H9 (cell line): ENCODE results near the gene AK9. TPM values are rescaled to one million over a fixed set of nuclear protein-coding genes. Genes with fewer than 3 reads are reported as not detected.

ENCODE experiments used
- DNase-seq: peaks from one replicate; pipeline ENCODE4 v3.0.0-alpha.2; 2017
- H2AFZ ChIP-seq: one replicate; pipeline ENCODE4 v1.6.1; 2013; ENCODE audit warnings: mild to moderate bottlenecking, low read length, control low read depth, moderate library complexity
- H2AK5ac ChIP-seq: 2 replicates; pipeline ENCODE4 v1.6.1; 2013; ENCODE audit warnings: low read length, control low read depth, mixed read lengths; ENCODE audit not compliant: insufficient read length
- H2BK120ac ChIP-seq: one replicate; pipeline ENCODE4 v1.6.1; 2013; ENCODE audit warnings: low read depth, mild to moderate bottlenecking, low read length, control low read depth, inconsistent platforms; ENCODE audit not compliant: poor library complexity, severe bottlenecking
- H2BK12ac ChIP-seq: 2 replicates; pipeline ENCODE4 v1.6.1; 2013; ENCODE audit warnings: low read length, control low read depth, mixed read lengths, low read depth; ENCODE audit not compliant: insufficient read length
- H2BK15ac ChIP-seq: 2 replicates; pipeline ENCODE4 v1.6.1; 2013; ENCODE audit warnings: low read depth, low read length, control low read depth
- H2BK20ac ChIP-seq: one replicate; pipeline ENCODE4 v1.6.1; 2013; ENCODE audit warnings: low read depth, mild to moderate bottlenecking, low read length, control low read depth, inconsistent platforms; ENCODE audit not compliant: poor library complexity, severe bottlenecking
- H2BK5ac ChIP-seq: 2 replicates; pipeline ENCODE4 v1.6.1; 2013; ENCODE audit warnings: low read length, control low read depth, mixed read lengths; ENCODE audit not compliant: insufficient read length
- H3K14ac ChIP-seq: 2 replicates; pipeline ENCODE4 v1.6.1; 2013; ENCODE audit warnings: low read length, control low read depth; ENCODE audit not compliant: insufficient read depth
- H3K18ac ChIP-seq: 2 replicates; pipeline ENCODE4 v1.6.1; 2013; ENCODE audit warnings: low read depth, mild to moderate bottlenecking, mixed read lengths, low read length, control low read depth; ENCODE audit not compliant: insufficient read length
- H3K23ac ChIP-seq: 2 replicates; pipeline ENCODE4 v1.6.1; 2013; ENCODE audit warnings: low read length, control low read depth, mixed read lengths, low read depth; ENCODE audit not compliant: insufficient read length
- H3K23me2 ChIP-seq: 2 replicates; pipeline ENCODE4 v1.6.1; 2013; ENCODE audit warnings: low read depth, mild to moderate bottlenecking, mixed read lengths, low read length, control low read depth; ENCODE audit not compliant: insufficient read length, poor library complexity, severe bottlenecking
- H3K27ac ChIP-seq: 2 replicates; pipeline ENCODE4 v1.5.1; 2013; ENCODE audit warnings: low read length, control low read depth, mixed read lengths, low read depth; ENCODE audit not compliant: insufficient read length
- H3K27me3 ChIP-seq: 2 replicates; pipeline ENCODE4 v1.6.1; 2013; ENCODE audit warnings: low read length, control low read depth, inconsistent platforms; ENCODE audit not compliant: insufficient read depth
- H3K4ac ChIP-seq: 2 replicates; pipeline ENCODE4 v1.6.1; 2013; ENCODE audit warnings: low read depth, mild to moderate bottlenecking, control low read depth, inconsistent platforms, low read length, moderate library complexity
- H3K4me1 ChIP-seq: 2 replicates; pipeline ENCODE4 v1.6.1; 2013; ENCODE audit warnings: low read length, control low read depth, inconsistent platforms; ENCODE audit not compliant: insufficient read depth
- H3K4me2 ChIP-seq: 2 replicates; pipeline ENCODE4 v1.6.1; 2013; ENCODE audit warnings: low read length, control low read depth, mixed read lengths; ENCODE audit not compliant: insufficient read length, insufficient read depth
- H3K56ac ChIP-seq: 2 replicates; pipeline ENCODE4 v1.6.1; 2013; ENCODE audit warnings: low read depth, mild to moderate bottlenecking, mixed read lengths, low read length, control low read depth; ENCODE audit not compliant: insufficient read length
- H3K79me1 ChIP-seq: 2 replicates; pipeline ENCODE4 v1.6.1; 2013; ENCODE audit warnings: low read depth, mild to moderate bottlenecking, moderate library complexity, low read length, control low read depth, inconsistent platforms; ENCODE audit not compliant: insufficient read depth, poor library complexity, severe bottlenecking
- H3K79me2 ChIP-seq: 2 replicates; pipeline ENCODE4 v1.6.1; 2013; ENCODE audit warnings: low read length, control low read depth, inconsistent platforms; ENCODE audit not compliant: insufficient read depth
- H3K9ac ChIP-seq: 2 replicates; pipeline ENCODE4 v1.6.1; 2013; ENCODE audit warnings: low read length, control low read depth, mixed read lengths; ENCODE audit not compliant: insufficient read length; ENCODE audit errors: extremely low read depth
- H3K9me3 ChIP-seq: one replicate; pipeline ENCODE4 v1.6.1; 2013; ENCODE audit warnings: low read depth, low read length, inconsistent platforms; ENCODE audit not compliant: control insufficient read depth
- H3T11ph ChIP-seq: one replicate; pipeline ENCODE4 v1.6.1; 2013; ENCODE audit warnings: mild to moderate bottlenecking, low read length, control low read depth, inconsistent platforms
- H4K20me1 ChIP-seq: one replicate; pipeline ENCODE4 v1.6.1; 2013; ENCODE audit not compliant: control insufficient read depth, insufficient read length, insufficient read depth
- H4K5ac ChIP-seq: 2 replicates; pipeline ENCODE4 v1.6.1; 2013; ENCODE audit warnings: low read depth, mild to moderate bottlenecking, mixed read lengths, low read length, control low read depth; ENCODE audit not compliant: insufficient read length
- H4K8ac ChIP-seq: replicated peaks from 2 replicates; pipeline ENCODE4 v1.6.1; 2013; ENCODE audit warnings: low read length, control low read depth, mixed read lengths, low read depth; ENCODE audit not compliant: insufficient read length
- H4K91ac ChIP-seq: 2 replicates; pipeline ENCODE4 v1.6.1; 2013; ENCODE audit warnings: low read depth, mild to moderate bottlenecking, moderate library complexity, mixed read lengths, low read length, control low read depth; ENCODE audit not compliant: insufficient read length
- H3K27ac Mint-ChIP-seq, 3 experiments: 2 replicates in 2 of 3; 3 replicates in 1 of 3; pipeline ENCODE4 v1.8.0; 2020 to 2021; ENCODE audit warnings: mixed read lengths in 3 of 3, mild to moderate bottlenecking in 1 of 3, moderate library complexity in 1 of 3
- H3K27me3 Mint-ChIP-seq: 2 replicates; pipeline ENCODE4 v1.8.0; 2021; ENCODE audit warnings: low read depth, mild to moderate bottlenecking, moderate library complexity, mixed read lengths
- H3K36me3 Mint-ChIP-seq, 3 experiments: 2 replicates in 2 of 3; 3 replicates in 1 of 3; pipeline ENCODE4 v1.8.0; 2020 to 2021; ENCODE audit warnings: low read depth in 3 of 3, mixed read lengths in 3 of 3; ENCODE audit not compliant: insufficient read depth in 1 of 3
- H3K4me1 Mint-ChIP-seq, 2 experiments: 2 replicates each; pipeline ENCODE4 v1.8.0; 2020; ENCODE audit warnings: mixed read lengths in 2 of 2
- H3K4me3 Mint-ChIP-seq, 2 experiments: 2 replicates in 1 of 2; 3 replicates in 1 of 2; pipeline ENCODE4 v1.8.0; 2020 to 2021; ENCODE audit warnings: mild to moderate bottlenecking in 2 of 2, mixed read lengths in 2 of 2, moderate library complexity in 1 of 2
- H3K9me3 Mint-ChIP-seq, 2 experiments: 2 replicates in 1 of 2; 3 replicates in 1 of 2; pipeline ENCODE4 v1.8.0; 2020; ENCODE audit warnings: mild to moderate bottlenecking in 2 of 2, mixed read lengths in 2 of 2, moderate library complexity in 1 of 2
- whole genome bisulfite sequencing: extraction: QIAGEN DNeasy Blood & Tissue Kit; methylation state at CpG from one replicate; pipeline ENCODE4 v1.1.7; 2013; ENCODE audit warnings: missing lambda C conversion rate, low lambda C conversion rate, mixed read lengths; ENCODE audit not compliant: insufficient read length; ENCODE audit errors: extremely low coverage; 5-methylcytosine and 5-hydroxymethylcytosine counted together
- total RNA-seq: library from RNA; stranded (reverse); gene quantifications from 2 replicates; pipeline ENCODE4 v1.2.1, GENCODE V29; 2021
- TF ChIP-seq, protein P1 (sequence below): fragments of 200-600 bp; sonication (generic); conservative IDR thresholded peaks from 3 replicates; pipeline ENCODE4 v1.8.0; 2021; ENCODE audit warnings: antibody characterized with exemption, mild to moderate bottlenecking

The AK9 gene
- total RNA-seq, 1 experiment from 2014 or later: 2.3 TPM

DNA sequence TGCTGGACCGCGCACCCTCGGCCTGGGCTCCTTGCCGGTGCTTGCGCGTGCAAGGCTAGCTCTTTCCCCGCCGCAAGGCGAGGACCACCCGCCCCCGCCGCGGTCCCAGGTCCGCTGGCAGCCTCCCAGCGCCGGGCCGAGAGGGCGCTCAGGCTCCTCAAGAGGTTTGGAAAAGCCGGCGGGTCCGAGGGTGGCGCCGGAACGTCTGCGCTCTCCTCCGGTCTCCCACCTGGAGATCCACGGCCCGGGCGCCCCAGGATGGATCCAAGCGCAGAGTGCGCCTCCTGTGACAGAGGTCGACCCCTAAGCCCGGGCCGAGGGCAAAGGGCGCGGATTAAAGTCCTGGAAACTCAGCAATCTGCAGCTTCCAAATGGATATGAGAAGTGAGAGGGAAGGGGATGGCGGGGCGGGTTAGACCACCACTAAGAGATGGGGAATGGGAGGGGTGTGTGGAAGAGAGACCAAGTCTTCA is 234.9 kb downstream of the AK9 start:
- no peak overlapping the region for H2BK5ac ChIP-seq
- Mint-ChIP-seq H3K4me1 (peaks cover 44 to 47% of the 10 kb centered on the region in 2 experiments), H3K27me3 (no peaks in the 10 kb centered on the region), H3K9me3 (no peaks in the 10 kb centered on the region), H3K27ac (no peak overlapping the region), H3K4me3 (peak overlapping the region; percentile 81 to 92), H3K36me3 (peaks cover 14 to 29% (median 29%) of the 10 kb centered on the region in 3 experiments; a peak in 6 of 7 replicates)
- no peak overlapping the region for H2AK5ac ChIP-seq
- H3K9me3 ChIP-seq: no peaks in the 10 kb centered on the region
- H3K79me1 ChIP-seq: peaks cover 3% of the 10 kb centered on the region
- peak overlapping the region; percentile 73; the same call in 1 of the 2 replicates for H3K14ac ChIP-seq
- no peak overlapping the region for H4K5ac ChIP-seq
- H3K27ac ChIP-seq: no peak overlapping the region
- H2BK12ac ChIP-seq: no peak overlapping the region
- no peak for DNase-seq
- H4K91ac ChIP-seq: no peak overlapping the region
- no peak overlapping the region for H3K18ac ChIP-seq
- no peaks in the 10 kb centered on the region for H3K27me3 ChIP-seq
- no peak overlapping the region for H3K4ac ChIP-seq
- no peak overlapping the region for H2AFZ ChIP-seq
- no peaks in the 10 kb centered on the region for H4K20me1 ChIP-seq
- H3K9ac ChIP-seq: no peak overlapping the region
- H3K56ac ChIP-seq: no peak overlapping the region
- H3K4me2 ChIP-seq: peak overlapping the region; percentile 90
- no CpG with 5 or more reads among the region's 38 CpGs for WGBS
- peaks cover 10% of the 10 kb centered on the region for H3K23me2 ChIP-seq
- H2BK20ac ChIP-seq: no peak overlapping the region
- no peak overlapping the region for H2BK15ac ChIP-seq
- H3T11ph ChIP-seq: no peak overlapping the region
- H3K79me2 ChIP-seq: no peaks in the 10 kb centered on the region
- no peak overlapping the region for H2BK120ac ChIP-seq
- H4K8ac ChIP-seq: no peak overlapping the region
- H3K4me1 ChIP-seq: peaks cover 12% of the 10 kb centered on the region; the same call in 1 of the 2 replicates
- no peak overlapping the region for H3K23ac ChIP-seq
- TF ChIP-seq, protein P1, sequence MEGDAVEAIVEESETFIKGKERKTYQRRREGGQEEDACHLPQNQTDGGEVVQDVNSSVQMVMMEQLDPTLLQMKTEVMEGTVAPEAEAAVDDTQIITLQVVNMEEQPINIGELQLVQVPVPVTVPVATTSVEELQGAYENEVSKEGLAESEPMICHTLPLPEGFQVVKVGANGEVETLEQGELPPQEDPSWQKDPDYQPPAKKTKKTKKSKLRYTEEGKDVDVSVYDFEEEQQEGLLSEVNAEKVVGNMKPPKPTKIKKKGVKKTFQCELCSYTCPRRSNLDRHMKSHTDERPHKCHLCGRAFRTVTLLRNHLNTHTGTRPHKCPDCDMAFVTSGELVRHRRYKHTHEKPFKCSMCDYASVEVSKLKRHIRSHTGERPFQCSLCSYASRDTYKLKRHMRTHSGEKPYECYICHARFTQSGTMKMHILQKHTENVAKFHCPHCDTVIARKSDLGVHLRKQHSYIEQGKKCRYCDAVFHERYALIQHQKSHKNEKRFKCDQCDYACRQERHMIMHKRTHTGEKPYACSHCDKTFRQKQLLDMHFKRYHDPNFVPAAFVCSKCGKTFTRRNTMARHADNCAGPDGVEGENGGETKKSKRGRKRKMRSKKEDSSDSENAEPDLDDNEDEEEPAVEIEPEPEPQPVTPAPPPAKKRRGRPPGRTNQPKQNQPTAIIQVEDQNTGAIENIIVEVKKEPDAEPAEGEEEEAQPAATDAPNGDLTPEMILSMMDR: no peak; the same call in 2 of the 3 replicates
